K562 (cell line): ENCODE results near the gene ARHGAP22. TPM values are rescaled to one million over a fixed set of nuclear protein-coding genes. Genes with fewer than 3 reads are reported as not detected.

Experiments used
- ATAC-seq: fragments of 200-7000 bp; cut with Tn5 transposase; 3 replicates; pipeline ENCODE4 v1.9.1; 2020; ENCODE audit warnings: moderate library complexity
- BruUV-seq: library from RNA; stranded (reverse); fragments of 400-500 nt; replicated peaks from 2 replicates; lab custom pipeline; 2021; lab: Mats Ljungman, UMichigan
- CTCF ChIA-PET: fragments of 300-600 bp; formaldehyde crosslinking; extraction: SDS; loops from one replicate; lab custom pipeline; 2021; ENCODE audit warnings: low intra/inter-chr PET ratio; lab: Yijun Ruan, JAX
- POLR2A ChIA-PET: fragments of 300-600, 350-650 bp; sonication (Branson Sonifier 250); formaldehyde crosslinking; extraction: SDS; loops from one replicate; lab custom pipeline; 2021; ENCODE audit warnings: antibody characterized with exemption, inconsistent platforms; lab: Yijun Ruan, JAX
- DNase-seq, 4 experiments: peaks; one replicate each; pipeline versions ENCODE4 v3.0.0 to v3.0.0-alpha.2; 2011 to 2018; ENCODE audit warnings: low spot score in 3 of 4, mixed read lengths in 3 of 4; ENCODE audit errors: extremely low read depth in 1 of 4
- FAIRE-seq: peaks from 2 replicates; lab custom pipeline; 2011; peaks lifted over from hg19 to GRCh38; lab: Jason Lieb, UNC
- H2AFZ ChIP-seq: 2 replicates; pipeline ENCODE4 v1.6.0; 2011; ENCODE audit warnings: low read depth, low read length, control low read depth, inconsistent platforms
- H3K27ac ChIP-seq: fragments of 200-600 bp; 3 replicates; pipeline ENCODE4 v1.8.0; 2011; ENCODE audit warnings: low read depth, mild to moderate bottlenecking, control low read depth, inconsistent platforms, low read length, moderate library complexity, mixed read lengths; ENCODE audit errors: extremely low read depth
- H3K27me3 ChIP-seq, 2 experiments: fragments of 300-600 bp in 1 of 2; 2 replicates in 1 of 2; 3 replicates in 1 of 2; pipeline versions ENCODE4 v1.6.0 to v1.8.0; 2011; ENCODE audit warnings: inconsistent platforms in 2 of 2, low read length in 2 of 2, mild to moderate bottlenecking in 1 of 2, mixed read lengths in 1 of 2, moderate library complexity in 1 of 2; ENCODE audit not compliant: control insufficient read depth in 2 of 2, insufficient read depth in 2 of 2
- H3K36me3 ChIP-seq: fragments of 300-600 bp; 3 replicates; pipeline ENCODE4 v1.8.0; 2011; ENCODE audit warnings: mild to moderate bottlenecking, low read length, inconsistent platforms; ENCODE audit not compliant: control insufficient read depth, insufficient read depth
- H3K4me1 ChIP-seq, 2 experiments: fragments of 200-600 bp in 1 of 2; replicated peaks in 1 of 2; 2 replicates in 1 of 2; 3 replicates in 1 of 2; pipeline versions ENCODE4 v1.5.1 to v1.8.0; 2011; ENCODE audit warnings: inconsistent platforms in 2 of 2, low read length in 2 of 2, mild to moderate bottlenecking in 1 of 2, mixed read lengths in 1 of 2, moderate library complexity in 1 of 2; ENCODE audit not compliant: control insufficient read depth in 2 of 2, insufficient read depth in 2 of 2
- H3K4me2 ChIP-seq: 2 replicates; pipeline ENCODE4 v1.6.1; 2011; ENCODE audit warnings: low read length, control low read depth, inconsistent platforms, mixed read lengths; ENCODE audit not compliant: insufficient read depth
- H3K4me3 ChIP-seq: fragments of 200-600 bp; sonication (generic), shearing (Covaris generic); 2 replicates; pipeline ENCODE4 v1.5.1; 2016; ENCODE audit warnings: control low read depth, inconsistent platforms
- H3K79me2 ChIP-seq: fragments of 200-600 bp; 3 replicates; pipeline ENCODE4 v1.8.0; 2011; ENCODE audit warnings: low read length, inconsistent platforms; ENCODE audit not compliant: control insufficient read depth, insufficient read depth
- H3K9ac ChIP-seq, 2 experiments: 2 replicates each; pipeline versions ENCODE4 v1.6.0 to v1.6.1; 2011; ENCODE audit warnings: low read depth in 2 of 2, low read length in 2 of 2, control low read depth in 1 of 2, inconsistent platforms in 1 of 2, mild to moderate bottlenecking in 1 of 2, mixed read lengths in 1 of 2; ENCODE audit not compliant: insufficient read depth in 1 of 2
- H3K9me1 ChIP-seq: one replicate; pipeline ENCODE4 v1.6.0; 2011; ENCODE audit warnings: inconsistent platforms, mild to moderate bottlenecking, low read length, moderate library complexity; ENCODE audit not compliant: control insufficient read depth, insufficient read depth
- H3K9me3 ChIP-seq: replicated peaks from 2 replicates; pipeline ENCODE4 v1.5.1; 2011; ENCODE audit warnings: low read depth, low read length, inconsistent platforms; ENCODE audit not compliant: control insufficient read depth, insufficient read depth
- H4K20me1 ChIP-seq: replicated peaks from 2 replicates; pipeline ENCODE4 v1.6.1; 2011; ENCODE audit warnings: low read length, inconsistent platforms, mixed read lengths; ENCODE audit not compliant: control insufficient read depth, insufficient read depth
- ETS1 ChIP-seq: conservative IDR thresholded peaks from 2 replicates; pipeline ENCODE4 v1.6.1; 2011; ENCODE audit warnings: low read depth, mild to moderate bottlenecking, low read length; ENCODE audit not compliant: control insufficient read depth
- HNRNPH1 ChIP-seq: fragments of 200-400 bp; formaldehyde crosslinking; optimal IDR thresholded peaks from 2 replicates; pipeline ENCODE3; 2017; ENCODE audit warnings: low read depth, mild to moderate bottlenecking, low read length, moderate library complexity
- ILF3 ChIP-seq: fragments of 450-650 bp; IDR thresholded peaks from 2 replicates; pipeline ENCODE4 v1.6.1; 2018; ENCODE audit warnings: antibody characterized with exemption, mild to moderate bottlenecking, moderate library complexity, borderline replicate concordance
- JUND ChIP-seq, 2 experiments: IDR thresholded peaks; 2 replicates in 1 of 2; 3 replicates in 1 of 2; pipeline ENCODE4 v1.6.1; 2011; ENCODE audit warnings: borderline replicate concordance in 2 of 2, low read depth in 2 of 2, low read length in 2 of 2, improper control_type of control experiment in 1 of 2, missing biosample characterization in 1 of 2, missing genetic modification characterization in 1 of 2, missing genetic modification reagents in 1 of 2
- MAFK ChIP-seq: IDR thresholded peaks from 2 replicates; pipeline ENCODE4 v1.6.1; 2011; ENCODE audit warnings: low read length, improper control_type of control experiment
- NKRF ChIP-seq: fragments of 450-650 bp; IDR thresholded peaks from 2 replicates; pipeline ENCODE4 v1.6.1; 2016; ENCODE audit warnings: borderline replicate concordance
- POLR2A ChIP-seq: fragments of 450-650 bp; conservative IDR thresholded peaks from 2 replicates; pipeline ENCODE4 v1.6.1; 2016
- ZBTB8A ChIP-seq: fragments of 450-650 bp; IDR thresholded peaks from 2 replicates; pipeline ENCODE4 v1.6.1; 2018; ENCODE audit warnings: mild to moderate bottlenecking, moderate library complexity; ENCODE audit not compliant: partially characterized antibody
- ZHX1 ChIP-seq: fragments of 150-350 bp; conservative IDR thresholded peaks from 2 replicates; pipeline ENCODE4 v1.6.1; 2014; ENCODE audit warnings: low read length
- ZNF347 ChIP-seq: fragments of 450-650 bp; formaldehyde crosslinking; IDR thresholded peaks from 2 replicates; pipeline ENCODE4 v1.4.0; 2020; ENCODE audit warnings: low read depth, mild to moderate bottlenecking, moderate library complexity
- ZNF699 ChIP-seq: fragments of 250-450 bp; sonication (Bioruptor Pico); IDR thresholded peaks from 2 replicates; pipeline ENCODE4 v1.8.0; 2021; ENCODE audit warnings: mild to moderate bottlenecking, moderate library complexity; ENCODE audit not compliant: insufficient replicate concordance
- WGBS: fragments of 100-300 bp; shearing (Covaris generic); methylation state at CpG from one replicate; pipeline ENCODE4 v1.1.6; 2016; ENCODE audit warnings: low coverage, mixed read lengths; ENCODE audit not compliant: insufficient coverage; ENCODE audit errors: missing lambda C conversion rate; 5-methylcytosine and 5-hydroxymethylcytosine counted together
- in situ Hi-C: fragments of 300-500 bp; cut with MboI; formaldehyde crosslinking; loops from 4 replicates; pipeline ENCODE4 v1.15.0; 2018; ENCODE audit warnings: inconsistent platforms, mixed read lengths
- intact Hi-C: fragments of 100-400 bp; cut with micrococcal nuclease; formaldehyde crosslinking; loops from 2 replicates; pipeline ENCODE4 v1.14.2; 2022
- polyA plus RNA-seq, 8 experiments: library from polyadenylated mRNA; depleted of rRNA in 4 of 8; stranded (reverse) in 5 of 8; unstranded in 3 of 8; fragments of >200 nt; fragmentation: Nextera tagmentation in 2 of 8; fragmentation: Illumina TruSeq in 1 of 8; extraction: Ambion mirVana in 2 of 8; extraction: Trizol in 1 of 8; gene quantifications; 2 replicates each; pipeline versions ENCODE4 v1.2.1 to v1.2.3, GENCODE V29; 2011 to 2014; ENCODE audit warnings: inconsistent platforms in 1 of 8, missing spikeins in 1 of 8
- total RNA-seq, 7 experiments: library from RNA; depleted of rRNA in 6 of 7; stranded (reverse); fragments of >200 nt in 6 of 7; fragmentation: Illumina TruSeq in 2 of 7; extraction: Trizol in 2 of 7; gene quantifications; 2 replicates each; pipeline versions ENCODE4 v1.2.1 to v1.2.3, GENCODE V29; 2011 to 2021; ENCODE audit warnings: low replicate concordance in 1 of 7
- TF ChIP-seq, protein P1 (sequence below): fragments of 450-650 bp; conservative IDR thresholded peaks from 2 replicates; pipeline ENCODE4 v1.6.1; 2016; ENCODE audit warnings: missing genetic modification characterization, low read depth, mild to moderate bottlenecking, control low read depth, missing compliant biosample characterization

ARHGAP22 gene
- total and polyA plus RNA-seq, 9 of the 15 experiments (the other 6 are each of a cell fraction or from before 2014, with no cell fraction given), result 1.3 to 28.1 (median 12.7) TPM

- Histone ChIP-seq H3K9me3 (no peaks in the 10 kb centered on the region), H3K79me2 (peaks cover 12% of the 10 kb centered on the region; the same call in 1 of the 3 replicates), H3K36me3 (peaks cover 71% of the 10 kb centered on the region; the same call in 2 of the 3 replicates), H3K9ac (no peak overlapping the region; a peak in 1 of 4 replicates), H3K4me2 (no peak overlapping the region), H3K4me3 (no peak overlapping the region), H3K9me1 (no peaks in the 10 kb centered on the region), H3K4me1 (peaks cover 37 to 58% of the 10 kb centered on the region in 2 experiments), H2AFZ (no peak overlapping the region), H3K27me3 (no peaks in the 10 kb centered on the region), H4K20me1 (no peaks in the 10 kb centered on the region), H3K27ac (no peak overlapping the region)
- DNase-seq (no peak), ATAC-seq (no peak), FAIRE-seq (no peak)
- CTCF ChIA-PET, result no interaction called here
- BruUV-seq, result TSS peak; percentile 31
- POLR2A ChIA-PET, result interaction anchor here (0.6 to 1.8 kb wide), 3 partner anchors 15 to 16 kb away, joined by 3 to 4 read pairs (median 4); no protein-coding TSS in a partner anchor
- no peak for TF ChIP-seq ZHX1
- no peak for TF ChIP-seq ETS1
- no peak for TF ChIP-seq HNRNPH1
- no peak for TF ChIP-seq ZBTB8A
- TF ChIP-seq ZNF699 (CRISPR knock-in tag), result no peak
- no peak for TF ChIP-seq ZNF347 (CRISPR knock-in tag)
- TF ChIP-seq MAFK, result no peak
- TF ChIP-seq, protein P1, sequence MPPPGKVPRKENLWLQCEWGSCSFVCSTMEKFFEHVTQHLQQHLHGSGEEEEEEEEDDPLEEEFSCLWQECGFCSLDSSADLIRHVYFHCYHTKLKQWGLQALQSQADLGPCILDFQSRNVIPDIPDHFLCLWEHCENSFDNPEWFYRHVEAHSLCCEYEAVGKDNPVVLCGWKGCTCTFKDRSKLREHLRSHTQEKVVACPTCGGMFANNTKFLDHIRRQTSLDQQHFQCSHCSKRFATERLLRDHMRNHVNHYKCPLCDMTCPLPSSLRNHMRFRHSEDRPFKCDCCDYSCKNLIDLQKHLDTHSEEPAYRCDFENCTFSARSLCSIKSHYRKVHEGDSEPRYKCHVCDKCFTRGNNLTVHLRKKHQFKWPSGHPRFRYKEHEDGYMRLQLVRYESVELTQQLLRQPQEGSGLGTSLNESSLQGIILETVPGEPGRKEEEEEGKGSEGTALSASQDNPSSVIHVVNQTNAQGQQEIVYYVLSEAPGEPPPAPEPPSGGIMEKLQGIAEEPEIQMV, result no peak
- TF ChIP-seq JUND (IDR thresholded peaks at IDR 0.05; ENCODE audit: borderline replicate concordance, low read depth, low read length), result no peak
- no peak for TF ChIP-seq JUND (tag; IDR thresholded peaks at IDR 0.05; ENCODE audit: borderline replicate concordance, low read depth, low read length)
- TF ChIP-seq POLR2A, result no peak
- no peak for TF ChIP-seq ILF3
- no peak for TF ChIP-seq NKRF
- in situ Hi-C loops (no loop called here), intact Hi-C loops (no loop called here)
- 88% methylated on average over 6 of the region's 6 CpGs for WGBS
Observed at GRCh38 chr10:48452879-48453412, 151.9 kb downstream of the ARHGAP22 start.
